GM18873 (cell line): Measurements from ENCODE around the gene FGF14.

Source experiments
- ATAC-seq: cut with Tn5 transposase; IDR thresholded peaks from one replicate; pipeline ENCODE4 v1.9.1; 2021; ENCODE audit warnings: mild to moderate bottlenecking, moderate library complexity, moderate number of reproducible peaks; ENCODE audit not compliant: unreplicated experiment, low FRiP score

FGF14 gene

DNA sequence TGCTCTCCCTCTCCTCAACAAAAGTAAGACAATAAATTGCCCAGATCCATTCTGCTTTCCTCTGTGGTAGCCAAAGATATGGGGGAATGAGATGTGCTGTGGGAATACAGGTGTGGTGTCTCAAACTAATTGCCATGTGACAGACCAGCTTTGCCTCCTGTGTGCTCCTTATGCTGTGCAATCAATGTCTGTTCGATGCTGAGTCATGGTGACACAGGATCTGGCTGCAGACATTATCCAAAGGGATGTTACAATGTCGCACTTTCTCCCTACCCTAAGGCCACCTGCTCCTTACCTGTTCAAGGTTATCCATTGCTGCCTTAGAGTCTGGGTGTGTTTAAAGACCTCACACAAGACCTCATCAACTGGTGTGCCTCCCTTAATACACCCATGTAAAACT is 32.5 kb downstream of the FGF14 start:
- ATAC-seq: no peak

DNA sequence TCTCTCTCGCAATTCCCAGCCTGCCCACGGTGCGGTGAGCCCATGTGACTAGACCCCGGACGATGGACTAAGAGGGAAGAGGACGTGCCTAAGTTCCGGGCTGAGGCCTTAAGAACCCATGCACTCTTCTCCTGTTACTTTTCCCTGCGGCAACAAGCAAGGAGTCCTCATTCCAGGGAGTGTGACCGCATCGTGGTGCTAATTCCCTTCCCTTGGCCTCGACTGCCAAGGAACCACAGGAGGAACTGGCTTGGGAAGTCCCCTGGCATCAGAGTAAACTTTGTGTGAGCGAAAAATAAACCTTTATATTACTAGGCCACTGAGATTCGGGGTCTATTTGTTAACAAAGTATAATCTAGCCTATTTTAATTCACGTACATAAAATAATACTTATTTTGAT is 34.0 kb downstream of the FGF14 start:
- ATAC-seq: no peak

DNA sequence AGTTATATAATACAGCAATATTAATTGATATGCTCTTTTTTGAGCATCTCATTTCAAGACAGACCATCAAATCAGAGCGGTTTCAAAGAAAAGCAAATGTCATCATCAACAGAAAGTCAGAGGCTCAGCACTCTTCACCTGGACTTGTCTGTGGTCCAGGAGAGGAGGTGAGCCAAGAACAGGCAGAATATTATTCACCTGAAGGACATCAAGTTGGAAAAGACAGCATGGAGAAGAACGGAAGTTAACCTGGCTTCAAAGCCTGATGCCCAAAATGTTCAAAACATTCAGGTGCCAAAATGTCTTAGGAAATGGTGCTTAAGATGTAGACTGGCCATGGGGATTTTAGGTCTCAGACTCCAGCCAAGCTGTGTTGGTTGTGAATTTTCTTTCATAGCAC is 40.7 kb downstream of the FGF14 start:
- no peak for ATAC-seq

DNA sequence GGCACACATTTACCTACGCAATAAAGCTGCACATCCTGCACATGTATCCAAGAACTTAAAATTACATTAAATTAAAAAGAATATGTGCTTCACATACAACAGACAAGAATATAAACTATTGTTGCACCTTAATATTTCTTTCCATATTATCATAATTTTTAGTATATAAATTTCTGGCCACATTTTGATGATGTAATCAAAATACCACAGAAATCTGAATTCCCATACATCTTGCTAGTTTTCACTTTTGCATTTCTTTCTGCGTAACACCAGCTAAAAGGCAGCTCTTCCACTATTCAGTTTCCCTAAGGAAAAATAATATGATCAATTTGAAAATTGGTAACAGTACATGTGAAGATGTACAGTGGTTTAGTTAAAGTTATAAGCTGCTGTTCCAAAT is 42.6 kb downstream of the FGF14 start:
- no peak for ATAC-seq

DNA sequence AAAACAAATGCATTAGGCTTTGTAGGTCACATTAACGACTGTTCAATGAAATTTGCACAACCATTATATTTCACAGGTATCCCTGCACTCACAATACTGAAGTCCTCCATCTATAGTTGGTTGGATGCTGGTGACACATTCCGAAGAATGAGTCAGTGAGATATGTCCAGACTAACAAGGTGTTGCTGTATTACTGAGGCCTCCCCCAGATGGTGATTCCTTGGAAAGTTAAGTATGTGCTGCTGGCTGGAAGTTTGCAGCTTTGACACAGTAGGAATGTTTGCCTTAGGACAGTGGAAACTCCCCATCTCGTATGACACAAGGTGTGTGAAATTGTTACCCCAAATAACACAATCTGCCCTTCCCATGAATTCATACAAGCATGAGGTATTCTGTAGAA is 46.6 kb downstream of the FGF14 start:
- ATAC-seq: no peak

DNA sequence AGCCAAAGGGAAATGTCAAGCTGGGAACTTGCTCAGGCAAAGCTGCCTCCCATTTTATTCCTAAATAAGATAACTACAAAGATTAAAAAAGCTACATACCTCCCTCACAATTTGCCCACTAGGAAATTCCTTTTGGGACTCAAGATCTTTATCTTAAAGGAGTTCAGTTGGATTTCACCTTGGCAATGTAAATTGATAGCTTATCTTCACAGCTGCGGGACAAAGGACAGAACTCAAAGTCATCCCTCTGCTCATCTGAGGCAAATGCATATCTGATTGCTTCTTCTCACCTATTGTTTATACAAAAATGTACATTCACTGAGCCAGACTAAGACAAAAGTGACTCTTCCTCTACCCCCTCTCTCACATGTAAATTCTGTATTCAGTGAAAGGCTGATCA is 47.8 kb downstream of the FGF14 start:
- no peak for ATAC-seq

DNA sequence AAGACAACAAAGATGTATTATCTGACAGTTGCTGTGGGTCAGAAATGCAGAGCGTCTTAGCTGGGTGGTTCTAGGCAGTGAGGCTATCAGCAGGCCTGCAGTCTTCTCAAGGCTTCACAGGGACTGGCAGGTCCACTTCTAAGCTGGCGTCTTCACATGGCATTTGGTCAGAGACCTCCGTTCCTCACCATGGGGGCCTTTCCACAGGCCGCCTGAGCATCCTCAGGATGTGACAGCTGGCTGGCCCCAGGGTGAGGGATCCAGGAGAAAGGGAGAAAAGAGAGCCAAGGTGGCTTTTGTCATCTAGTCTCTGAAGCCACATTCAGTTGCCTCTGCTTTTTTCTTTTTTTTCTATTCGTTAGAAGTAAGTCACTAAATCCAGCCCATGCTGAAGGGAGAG is 50.3 kb downstream of the FGF14 start:
- no peak for ATAC-seq

DNA sequence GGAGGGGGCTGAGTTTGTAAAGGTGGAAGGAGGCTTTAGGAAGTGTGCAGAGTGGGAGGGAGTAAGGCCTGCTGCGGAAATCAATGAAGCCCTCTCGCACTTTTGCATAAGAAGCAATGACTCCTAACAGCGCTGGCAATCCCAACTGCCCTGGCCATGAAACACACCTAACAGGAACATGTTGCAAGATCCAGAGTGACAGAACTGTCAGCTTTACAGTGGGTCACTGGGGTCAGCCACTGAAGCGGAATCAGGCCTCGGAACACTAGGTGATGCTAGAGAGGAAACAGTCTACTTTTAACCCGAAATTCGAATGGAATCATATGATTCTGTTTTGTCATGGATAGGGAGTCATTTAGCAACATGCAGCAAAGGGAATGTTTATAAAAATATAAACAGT is 54.4 kb downstream of the FGF14 start:
- ATAC-seq: no peak

DNA sequence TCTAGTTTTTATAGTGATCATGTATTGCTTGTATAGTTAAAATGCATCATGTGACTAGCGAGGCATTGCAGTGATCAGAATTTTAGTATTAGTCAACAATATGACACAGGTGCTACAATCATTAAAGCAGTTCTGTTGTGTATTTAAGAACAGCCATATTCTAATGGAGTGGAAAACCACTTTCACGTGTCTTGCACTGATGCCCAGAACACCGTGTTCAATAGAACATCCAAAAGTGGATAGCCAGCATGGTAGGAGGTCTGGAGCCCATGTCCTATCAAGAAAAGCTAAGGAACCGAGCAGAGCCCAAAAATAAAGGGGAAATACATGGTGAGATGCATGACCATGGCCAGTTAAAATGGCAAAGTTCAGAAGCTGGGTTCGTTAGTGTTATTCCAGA is 55.1 kb downstream of the FGF14 start:
- ATAC-seq: no peak

DNA sequence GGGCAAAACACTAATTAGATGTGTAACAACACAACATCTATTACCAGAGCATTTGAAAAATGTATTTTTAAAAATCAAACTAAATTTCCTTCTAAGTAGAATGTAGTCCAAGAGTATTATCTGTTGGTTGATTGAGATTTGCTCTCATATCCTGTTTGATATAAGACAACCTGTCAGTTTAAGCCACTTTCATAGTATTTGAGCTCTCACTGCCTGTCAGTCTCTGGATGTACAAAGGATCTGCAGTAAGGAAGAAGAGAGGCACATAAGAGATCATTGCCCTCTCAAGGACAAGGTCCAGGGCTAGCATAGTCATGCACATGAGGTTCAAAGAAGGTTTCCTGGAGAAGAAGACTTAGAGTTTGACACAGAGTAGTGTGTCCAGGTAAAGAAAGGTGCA is 57.4 kb downstream of the FGF14 start:
- ATAC-seq: no peak

DNA sequence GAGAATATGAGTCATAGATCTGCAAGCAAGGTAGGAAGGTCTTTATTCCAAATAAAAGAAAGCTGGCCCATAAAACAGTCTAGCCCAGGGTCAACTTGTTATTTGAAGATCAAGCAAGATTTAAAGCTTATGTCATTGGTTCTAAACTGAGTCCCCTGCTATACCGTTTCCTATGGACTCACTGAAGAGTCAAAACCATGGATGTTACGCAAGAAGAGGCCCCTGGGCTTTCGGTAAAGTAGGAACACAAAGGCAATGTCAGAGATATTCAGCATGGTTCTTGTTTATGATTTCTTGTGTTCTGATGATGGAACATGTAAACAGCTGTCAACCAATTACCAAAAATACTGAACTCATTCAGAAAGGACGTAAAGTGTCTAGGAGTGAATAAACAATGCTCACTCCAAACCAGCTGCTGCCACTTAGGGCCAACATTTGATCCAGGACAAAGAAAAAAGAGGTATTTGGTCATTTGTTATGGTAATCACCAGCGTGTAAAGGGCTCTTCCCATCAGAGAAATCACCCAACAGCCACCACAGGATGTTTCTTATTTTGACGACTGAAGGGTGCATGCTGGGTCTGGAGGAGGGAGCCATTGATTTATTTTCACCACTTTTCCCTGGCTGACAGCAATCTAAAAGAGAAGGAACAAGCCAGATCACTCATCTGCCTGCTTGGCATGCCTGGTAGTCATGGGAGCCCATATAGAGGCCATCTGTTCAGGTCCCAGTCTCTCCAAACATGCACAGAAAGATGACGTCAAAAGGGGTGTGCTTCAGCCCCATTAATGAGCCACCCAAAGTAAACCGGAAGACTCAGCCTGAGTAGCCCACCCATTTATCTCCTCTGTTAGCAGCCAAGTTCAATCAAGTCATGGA is 68.3 kb downstream of the FGF14 start:
- ATAC-seq: no peak

DNA sequence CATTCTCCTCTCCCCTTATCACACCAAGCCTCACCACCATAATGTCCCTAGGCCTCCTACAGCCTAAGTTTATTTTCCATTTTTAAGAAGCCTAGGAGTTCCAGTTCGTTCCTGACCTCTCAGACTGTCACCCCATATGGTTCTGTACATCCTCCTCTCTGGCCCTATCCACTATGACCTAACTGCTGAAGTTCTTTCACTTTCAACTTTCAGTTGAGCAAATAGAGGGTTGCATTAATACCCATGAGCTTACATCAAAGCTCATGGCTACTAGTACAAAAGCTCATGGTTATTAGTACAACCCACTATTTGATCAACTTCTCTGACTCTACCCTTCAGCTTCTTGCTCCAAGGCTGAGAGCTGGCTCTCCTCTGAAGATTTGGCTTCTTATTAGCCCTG is 72.9 kb downstream of the FGF14 start:
- peak; percentile 76 for ATAC-seq

DNA sequence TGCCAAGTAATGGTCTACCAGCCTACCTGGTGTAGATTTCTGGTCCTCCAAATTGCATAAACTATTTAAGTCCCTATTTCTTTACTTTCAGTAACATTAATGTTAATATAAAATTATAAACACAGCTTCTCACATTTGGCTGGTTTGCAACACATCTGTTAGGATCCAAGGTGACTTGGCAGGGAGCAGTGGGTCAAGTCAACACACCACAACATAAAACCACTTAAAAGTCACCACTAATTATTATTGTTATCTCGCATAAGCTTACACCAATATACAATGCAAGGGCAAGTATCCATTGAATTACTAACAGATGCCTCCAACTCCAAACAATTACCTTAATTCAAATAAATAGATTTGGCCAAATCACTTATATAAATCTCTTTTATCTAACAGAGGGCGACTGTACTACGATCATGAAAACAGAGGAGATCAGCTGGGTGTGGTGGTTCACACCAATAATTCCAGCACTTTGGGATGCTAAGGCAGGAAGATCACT is 74.7 kb downstream of the FGF14 start:
- no peak for ATAC-seq

DNA sequence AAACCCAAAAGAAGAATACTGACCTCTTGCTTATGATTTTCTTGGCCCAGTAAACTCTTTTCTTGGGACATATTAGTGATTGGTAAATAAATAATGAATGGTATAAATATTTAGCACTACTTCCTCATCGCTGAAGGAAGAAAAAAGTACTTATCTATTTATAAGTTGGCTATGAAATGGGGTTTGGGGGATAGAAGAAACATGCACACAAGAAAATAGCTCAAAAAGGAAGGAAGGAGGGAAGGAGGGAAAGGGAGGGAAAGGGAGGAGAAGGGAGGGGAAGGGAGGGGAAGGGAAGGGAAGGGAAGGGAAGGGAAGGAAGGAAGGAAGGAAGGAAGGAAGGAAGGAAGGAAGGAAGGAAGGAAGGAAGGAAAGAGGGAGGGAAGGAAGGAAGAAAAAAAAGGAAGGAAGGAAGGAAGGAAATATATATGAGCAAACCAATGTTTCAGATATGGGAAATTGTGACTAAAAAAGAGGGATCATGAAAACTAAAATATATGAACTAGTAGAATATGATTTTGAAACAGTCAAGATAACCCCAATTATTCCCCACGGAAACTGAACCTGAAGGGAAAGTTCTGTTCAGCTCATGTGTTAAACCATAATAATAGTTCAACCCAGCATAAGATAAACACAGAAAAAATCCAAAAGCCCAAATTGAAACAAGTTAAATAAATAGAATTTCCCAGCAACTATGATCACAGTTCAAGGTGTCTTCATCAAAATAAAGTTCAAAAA is 75.3 kb downstream of the FGF14 start:
- no peak for ATAC-seq

DNA sequence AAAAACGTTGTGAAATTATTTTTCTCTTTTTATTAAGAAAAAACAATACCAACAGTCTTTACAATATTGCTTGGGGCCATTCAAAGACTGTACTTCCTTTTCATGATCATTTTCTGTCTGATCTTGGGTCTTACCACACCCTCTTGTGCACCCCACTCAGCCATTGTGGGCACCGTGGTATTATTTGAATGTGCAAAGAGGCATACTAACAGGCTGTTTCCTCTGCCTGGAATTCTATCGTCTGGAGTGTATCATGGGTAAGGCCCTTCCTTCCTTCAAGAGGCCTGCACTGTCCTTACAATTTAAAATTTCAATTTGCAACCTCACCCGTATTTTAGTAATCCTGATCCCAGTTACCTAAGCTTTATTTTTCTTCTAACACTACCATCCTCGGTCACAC is 76.5 kb downstream of the FGF14 start:
- no peak for ATAC-seq

DNA sequence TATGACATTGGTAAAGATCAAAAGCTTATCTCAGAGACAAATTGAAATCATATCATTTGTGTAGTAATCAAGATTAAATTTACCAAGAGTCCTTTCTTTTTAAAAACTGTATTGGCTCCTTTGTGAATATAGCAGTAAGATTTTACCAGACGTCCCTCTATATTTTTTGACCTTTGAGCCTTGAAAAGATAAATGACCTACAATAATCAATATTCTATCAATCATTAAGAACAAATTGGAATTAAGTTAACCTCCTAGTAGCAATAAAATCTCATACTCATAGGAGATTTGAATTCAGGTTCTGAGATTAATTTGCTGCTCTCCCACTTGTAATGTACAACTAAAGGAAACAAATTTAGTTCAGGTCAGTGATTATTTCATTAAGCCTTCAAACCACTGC is 78.3 kb downstream of the FGF14 start:
- no peak for ATAC-seq

DNA sequence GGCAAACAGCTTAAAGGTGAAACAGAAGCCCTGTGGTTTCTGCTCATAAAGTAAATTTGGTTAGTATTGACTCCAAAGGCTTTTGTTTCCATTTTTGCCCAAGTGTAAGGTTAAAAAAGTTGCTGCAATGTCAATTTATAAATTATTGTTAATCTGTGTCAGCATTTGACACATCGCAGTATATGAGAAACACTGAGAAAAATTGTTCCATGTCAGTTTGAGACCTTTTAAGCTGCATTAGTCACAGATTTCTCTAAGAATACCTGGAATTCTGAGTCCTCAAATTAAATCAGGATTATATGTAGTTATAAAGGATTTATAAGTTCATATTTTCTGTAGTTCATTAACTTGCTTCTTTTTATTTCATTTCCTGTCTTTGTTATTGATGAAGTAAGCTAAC is 78.8 kb downstream of the FGF14 start:
- ATAC-seq: no peak

DNA sequence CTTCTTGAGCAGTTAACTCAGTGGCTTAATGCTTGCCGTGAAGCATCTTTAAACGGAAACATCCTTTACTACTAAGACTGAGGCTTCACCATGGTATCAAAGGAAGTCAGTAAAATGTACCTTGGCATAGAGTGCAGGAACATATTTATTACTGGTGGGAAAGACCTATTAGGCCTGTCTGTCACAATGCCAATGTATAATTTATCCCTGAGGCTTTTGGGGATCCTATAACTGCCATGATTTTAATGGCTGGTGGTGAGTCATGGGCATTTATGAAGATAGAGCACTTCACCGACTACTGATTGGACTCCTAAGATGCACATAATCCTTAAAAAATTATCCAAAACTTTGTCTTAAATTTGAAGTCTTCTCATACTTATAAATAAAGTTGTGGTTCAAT is 79.6 kb downstream of the FGF14 start:
- ATAC-seq: no peak

DNA sequence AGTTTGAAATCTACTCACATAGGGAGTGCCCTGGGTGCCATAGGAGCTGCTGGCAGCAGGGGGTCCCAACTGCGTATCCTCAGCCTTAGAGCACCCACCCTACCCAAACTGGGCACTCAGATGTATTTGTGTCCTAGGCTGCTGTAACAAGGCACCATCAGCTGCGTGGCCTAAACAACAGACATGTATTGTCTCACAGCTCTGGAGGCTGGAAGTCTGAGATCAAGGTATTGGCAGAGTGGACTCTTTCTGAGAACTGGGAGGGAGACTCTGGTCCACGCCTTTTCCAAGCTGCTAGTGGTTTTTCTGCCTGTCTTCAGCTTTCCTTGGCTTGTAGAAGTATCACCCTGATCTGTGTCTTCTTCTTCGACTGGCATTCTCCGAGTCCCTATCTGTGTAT is 83.6 kb downstream of the FGF14 start:
- ATAC-seq: no peak

DNA sequence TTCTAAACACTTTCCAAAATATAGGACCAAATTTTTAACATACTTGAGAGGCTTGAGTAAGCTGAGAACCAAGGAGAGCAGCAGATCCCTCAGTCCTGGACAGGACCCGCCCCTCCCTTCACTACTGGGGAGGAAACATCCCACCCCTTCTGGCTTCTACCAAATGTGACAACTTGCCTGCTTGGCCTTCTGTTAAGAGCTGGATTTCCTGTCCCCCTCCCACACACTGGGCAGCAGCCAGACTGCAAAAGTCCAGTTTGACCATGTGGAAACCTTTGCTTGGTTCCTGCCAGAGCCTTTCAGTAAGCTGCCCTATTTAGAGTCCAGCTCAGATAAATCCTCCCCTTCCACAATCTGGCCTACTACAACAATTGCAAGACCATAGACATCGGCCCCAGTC is 84.3 kb downstream of the FGF14 start:
- ATAC-seq: no peak

DNA sequence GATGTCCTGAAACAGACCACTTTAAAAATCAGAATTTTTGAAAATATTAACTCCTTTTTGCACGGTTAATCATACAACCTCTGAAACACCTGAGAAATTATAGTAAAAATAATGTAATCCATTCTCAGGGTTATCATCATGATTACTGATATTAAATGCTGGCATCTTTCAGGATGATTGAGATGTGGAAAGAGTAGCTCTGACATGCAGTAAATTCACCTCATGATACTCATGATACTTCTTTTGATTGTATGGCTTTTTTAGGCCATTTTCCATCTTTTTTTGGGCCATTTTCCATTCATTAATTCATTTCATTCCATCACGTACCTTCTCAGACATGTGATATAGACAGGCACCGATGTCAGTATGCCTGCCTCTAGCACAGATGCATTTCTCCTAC is 85.1 kb downstream of the FGF14 start:
- ATAC-seq: no peak

DNA sequence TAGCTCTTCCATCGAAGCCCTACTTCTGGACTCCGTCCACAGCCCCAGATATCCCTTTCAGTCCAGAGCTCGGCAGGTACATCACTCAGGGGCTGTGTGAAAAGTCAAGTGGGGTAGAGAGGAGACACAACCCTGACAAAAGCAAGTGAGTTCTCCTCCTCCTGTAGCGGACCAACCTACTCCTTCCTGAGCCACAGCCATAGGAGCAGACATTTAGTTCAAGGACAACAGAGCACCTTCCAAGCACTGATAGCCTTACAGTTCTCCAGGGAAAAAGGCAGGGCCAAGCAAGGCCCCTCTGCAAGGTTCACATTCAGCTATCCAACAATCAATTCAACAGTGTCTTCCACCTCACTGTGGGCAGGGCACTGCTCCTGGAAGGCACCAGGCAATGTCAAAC is 89.0 kb downstream of the FGF14 start:
- ATAC-seq: no peak
